Ectodermal cell (in vitro differentiated cells): Measurements from ENCODE around the gene DUSP9.

ENCODE experiments used
- H3K27ac ChIP-seq: 2 replicates; pipeline ENCODE4 v1.7.0; 2013; ENCODE audit warnings: mild to moderate bottlenecking, low read depth, low read length; ENCODE audit not compliant: insufficient read depth, poor library complexity, severe bottlenecking
- H3K27me3 ChIP-seq: 2 replicates; pipeline ENCODE4 v1.7.0; 2013; ENCODE audit warnings: mild to moderate bottlenecking, low read length; ENCODE audit not compliant: insufficient read depth, control insufficient read depth, poor library complexity, severe bottlenecking
- H3K36me3 ChIP-seq: one replicate; pipeline ENCODE4 v1.7.0; 2013; ENCODE audit warnings: low read length; ENCODE audit not compliant: control insufficient read depth, insufficient read depth
- H3K4me1 ChIP-seq: one replicate; pipeline ENCODE4 v1.7.0; 2013; ENCODE audit warnings: low read length; ENCODE audit not compliant: control insufficient read depth, insufficient read depth
- H3K4me3 ChIP-seq: 2 replicates; pipeline ENCODE4 v1.7.0; 2013; ENCODE audit warnings: low read depth, low read length, control low read depth; ENCODE audit not compliant: insufficient read depth
- H3K9me3 ChIP-seq: 2 replicates; pipeline ENCODE4 v1.7.0; 2013; ENCODE audit warnings: mild to moderate bottlenecking, low read length, moderate library complexity; ENCODE audit not compliant: control insufficient read depth
- WGBS, 2 experiments: methylation state at CpG; one replicate each; pipeline ENCODE4 v1.1.7; 2013; ENCODE audit warnings: missing lambda C conversion rate in 2 of 2; 5-methylcytosine and 5-hydroxymethylcytosine counted together

DUSP9 gene

GRCh38 chrX:153622661-153623309 is 24.2 kb upstream of the DUSP9 start:
- Histone ChIP-seq H3K27ac (no peak overlapping the region), H3K4me1 (no peaks in the 10 kb centered on the region), H3K4me3 (no peak overlapping the region), H3K36me3 (no peaks in the 10 kb centered on the region), H3K27me3 (peaks cover 9% of the 10 kb centered on the region), H3K9me3 (no peaks in the 10 kb centered on the region)
- WGBS, 2 experiments: 84 to 89% methylated on average over 17 of the region's 17 CpGs

GRCh38 chrX:153623310-153624029 is 23.5 kb upstream of the DUSP9 start:
- Histone ChIP-seq H3K27me3 (peaks cover 3% of the 10 kb centered on the region), H3K4me3 (no peak overlapping the region), H3K4me1 (no peaks in the 10 kb centered on the region), H3K27ac (no peak overlapping the region), H3K36me3 (no peaks in the 10 kb centered on the region), H3K9me3 (no peaks in the 10 kb centered on the region)
- WGBS, 2 experiments: 88 to 90% methylated on average over 16 of the region's 16 CpGs

GRCh38 chrX:153624196-153625091 is 22.6 kb upstream of the DUSP9 start:
- 88 to 92% methylated on average over 15 of the region's 15 CpGs for WGBS, 2 experiments
- Histone ChIP-seq H3K9me3 (no peaks in the 10 kb centered on the region), H3K27ac (no peak overlapping the region), H3K36me3 (no peaks in the 10 kb centered on the region), H3K4me3 (no peak overlapping the region), H3K27me3 (no peaks in the 10 kb centered on the region), H3K4me1 (no peaks in the 10 kb centered on the region)

- H3K4me1 ChIP-seq: no peaks in the 10 kb centered on the region
- 89 to 90% methylated on average over 20 to 21 of the region's 21 CpGs for WGBS, 2 experiments
Measured at GRCh38 chrX:153625271-153626024, 21.6 kb upstream of the DUSP9 start.

GRCh38 chrX:153626025-153626633 is 20.9 kb upstream of the DUSP9 start:
- no peak overlapping the region for H3K27ac ChIP-seq

More at GRCh38 chrX:153625271-153626024, 21.6 kb upstream of the DUSP9 start:
- H3K36me3 ChIP-seq: no peaks in the 10 kb centered on the region
- no peaks in the 10 kb centered on the region for H3K9me3 ChIP-seq
- no peaks in the 10 kb centered on the region for H3K27me3 ChIP-seq
- H3K4me3 ChIP-seq: no peak overlapping the region
- H3K27ac ChIP-seq: no peak overlapping the region

GRCh38 chrX:153626863-153627674 is 19.9 kb upstream of the DUSP9 start:
- H3K36me3 ChIP-seq: no peaks in the 10 kb centered on the region
- no peaks in the 10 kb centered on the region for H3K4me1 ChIP-seq
- H3K27me3 ChIP-seq: no peaks in the 10 kb centered on the region
- 87 to 89% methylated on average over 35 of the region's 35 CpGs for WGBS, 2 experiments
- no peak overlapping the region for H3K27ac ChIP-seq
- no peak overlapping the region for H3K4me3 ChIP-seq
- H3K9me3 ChIP-seq: no peaks in the 10 kb centered on the region

More at GRCh38 chrX:153626025-153626633, 20.9 kb upstream of the DUSP9 start:
- Histone ChIP-seq H3K36me3 (no peaks in the 10 kb centered on the region), H3K27me3 (no peaks in the 10 kb centered on the region), H3K9me3 (no peaks in the 10 kb centered on the region), H3K4me3 (no peak overlapping the region), H3K4me1 (no peaks in the 10 kb centered on the region)
- WGBS, 2 experiments: 85 to 87% methylated on average over 15 to 16 of the region's 16 CpGs

- Histone ChIP-seq H3K4me1 (no peaks in the 10 kb centered on the region), H3K27ac (no peak overlapping the region), H3K9me3 (no peaks in the 10 kb centered on the region), H3K4me3 (no peak overlapping the region), H3K36me3 (no peaks in the 10 kb centered on the region), H3K27me3 (no peaks in the 10 kb centered on the region)
- 86 to 89% methylated on average over 15 of the region's 15 CpGs for WGBS, 2 experiments
Measured at GRCh38 chrX:153627675-153628111, 19.3 kb upstream of the DUSP9 start.

GRCh38 chrX:153628129-153628528 is 18.9 kb upstream of the DUSP9 start:
- Histone ChIP-seq H3K36me3 (no peaks in the 10 kb centered on the region), H3K27me3 (no peaks in the 10 kb centered on the region), H3K27ac (no peak overlapping the region), H3K4me3 (no peak overlapping the region), H3K9me3 (no peaks in the 10 kb centered on the region), H3K4me1 (no peaks in the 10 kb centered on the region)
- WGBS, 2 experiments: 92 to 93% methylated on average over 8 of the region's 8 CpGs

- WGBS, 2 experiments: 87 to 91% methylated on average over 12 of the region's 12 CpGs
- Histone ChIP-seq H3K9me3 (no peaks in the 10 kb centered on the region), H3K4me1 (no peaks in the 10 kb centered on the region), H3K27me3 (no peaks in the 10 kb centered on the region), H3K36me3 (no peaks in the 10 kb centered on the region), H3K27ac (no peak overlapping the region), H3K4me3 (no peak overlapping the region)
Measured at GRCh38 chrX:153628665-153629064, 18.3 kb upstream of the DUSP9 start.
